ENCODE measurements around the gene SLC25A12. TPM values are rescaled to one million over a fixed set of nuclear protein-coding genes. Genes with fewer than 3 reads are reported as not detected.

SLC25A12 gene
- total RNA-seq, 2 experiments from 2014 or later: 8.7 to 9.5 TPM

GRCh38 chr2:171735991-171736710 lies 157.9 kb downstream of the SLC25A12 start:
- ChIA-PET POLR2A (no interaction called here), CTCF (no interaction called here)
- Mint-ChIP-seq H3K9me3 (no peaks in the 10 kb centered on the region), H3K27ac (no peak overlapping the region), H3K27me3 (no peaks in the 10 kb centered on the region), H3K4me3 (no peak overlapping the region), H3K36me3 (ENCODE audit: low read depth) (peaks cover 92% of the 10 kb centered on the region), H3K4me1 (ENCODE audit: low read depth) (no peaks in the 10 kb centered on the region)
- no peak for TF ChIP-seq CTCF (IDR thresholded peaks at IDR 0.05)
- H3K4me3 ChIP-seq (ENCODE audit: low read length): no peak overlapping the region
- H3K27ac ChIP-seq (ENCODE audit: low read depth in 1 of 2, low read length in 2 of 2): no peak overlapping the region
- ATAC-seq (ENCODE audit: poor library complexity) (no peak), DNase-seq (no peak)
- H3K27me3 ChIP-seq (ENCODE audit: control insufficient read depth in 1 of 2, insufficient read depth in 2 of 2, low read length in 2 of 2): no peaks in the 10 kb centered on the region
- no peaks in the 10 kb centered on the region for H3K4me1 ChIP-seq (ENCODE audit: insufficient read depth, low read length)
- no peaks in the 10 kb centered on the region for H3K9me3 ChIP-seq (ENCODE audit: control insufficient read depth in 1 of 2, insufficient read depth in 1 of 2, low read length in 2 of 2)
- peaks cover 62% of the 10 kb centered on the region for H3K36me3 ChIP-seq (ENCODE audit: insufficient read depth, low read length)
- intact Hi-C loops (cut with DNase I, micrococcal nuclease): no loop called here

Other genes starting within 250 kb of the SLC25A12 start
- 10 to 100 TPM; 10.5 to 11.6 TPM for gene DYNC1I2, start 206.8 kb downstream of the SLC25A12 start, total RNA-seq
- 10 to 100 TPM; 20.3 to 22.6 TPM for gene HAT1, start 28.2 kb upstream of the SLC25A12 start, total RNA-seq
- 1 to 10 TPM; 7.2 to 7.9 TPM for gene METAP1D, start 105.7 kb upstream of the SLC25A12 start, total RNA-seq
- gene DLX1, start 191.3 kb upstream of the SLC25A12 start, total RNA-seq: not detected
- not detected for gene DLX2, start 208.7 kb upstream of the SLC25A12 start, total RNA-seq